Tibial nerve (tissue), 4 donors: ENCODE data around the gene DPP4. TPM values are rescaled to one million over a fixed set of nuclear protein-coding genes. Genes with fewer than 3 reads are reported as not detected.

Experiments
- DNase-seq, 2 donors: peaks; one replicate each; pipeline ENCODE4 v3.0.0-alpha.2; 2019; ENCODE audit warnings: low spot score in 2 of 2
- H3K27ac ChIP-seq, 4 donors: fragments of 200-600 bp; sonication (generic) in 3 of 4; one replicate each; pipeline ENCODE4 v1.5.1; 2017 to 2019; ENCODE audit warnings: mild to moderate bottlenecking in 1 of 4
- H3K27me3 ChIP-seq, 2 donors: fragments of 200-600 bp; sonication (generic) in 1 of 2; one replicate each; pipeline versions ENCODE4 v1.5.1 to v1.6.0; 2017 to 2019
- H3K36me3 ChIP-seq, 3 donors: fragments of 200-600 bp; sonication (generic); one replicate each; pipeline ENCODE4 v1.5.1; 2018 to 2019
- H3K4me1 ChIP-seq, 4 donors: fragments of 200-600 bp; sonication (generic) in 3 of 4; one replicate each; pipeline ENCODE4 v1.5.1; 2017 to 2019
- H3K4me3 ChIP-seq, 4 donors: fragments of 200-600 bp; sonication (generic) in 3 of 4; one replicate each; pipeline ENCODE4 v1.5.1; 2017 to 2019; ENCODE audit warnings: mild to moderate bottlenecking in 1 of 4, moderate library complexity in 1 of 4
- H3K9me3 ChIP-seq, 4 donors: fragments of 200-600 bp; sonication (generic) in 3 of 4; one replicate each; pipeline ENCODE4 v1.5.1; 2017 to 2019
- EP300 ChIP-seq, 2 donors: sonication (generic); formaldehyde crosslinking; IDR thresholded peaks; one replicate each; pipeline ENCODE4 v1.6.1; 2017; ENCODE audit warnings: antibody characterized with exemption in 2 of 2, mild to moderate bottlenecking in 1 of 2
- POLR2A ChIP-seq, 2 donors: fragments of 450-650 bp; IDR thresholded peaks; one replicate each; pipeline ENCODE4 v1.6.1; 2017; ENCODE audit warnings: antibody characterized with exemption in 2 of 2, mild to moderate bottlenecking in 2 of 2, moderate library complexity in 2 of 2
- WGBS, 2 donors: methylation state at CpG; one replicate each; pipeline ENCODE4 v1.1.5; 2018; 5-methylcytosine and 5-hydroxymethylcytosine counted together
- total RNA-seq, 4 donors: library from RNA; depleted of rRNA; stranded (reverse); fragments of >200 nt; gene quantifications; one replicate each; pipeline ENCODE4 v1.1.0, GENCODE V29; 2016
- TF ChIP-seq, protein P1 (sequence below), 5 experiments: fragments of 200-600 bp in 3 of 5; fragments of 450-650 bp in 2 of 5; sonication (generic) in 3 of 5; IDR thresholded peaks; one replicate each; pipeline ENCODE4 v1.5.1; 2016 to 2019; ENCODE audit warnings: antibody characterized with exemption in 5 of 5, mild to moderate bottlenecking in 3 of 5, moderate library complexity in 2 of 5

The DPP4 gene
- total RNA-seq, 4 donors from 2014 or later, result 5.2 to 22.8 (median 17.3) TPM

DNA sequence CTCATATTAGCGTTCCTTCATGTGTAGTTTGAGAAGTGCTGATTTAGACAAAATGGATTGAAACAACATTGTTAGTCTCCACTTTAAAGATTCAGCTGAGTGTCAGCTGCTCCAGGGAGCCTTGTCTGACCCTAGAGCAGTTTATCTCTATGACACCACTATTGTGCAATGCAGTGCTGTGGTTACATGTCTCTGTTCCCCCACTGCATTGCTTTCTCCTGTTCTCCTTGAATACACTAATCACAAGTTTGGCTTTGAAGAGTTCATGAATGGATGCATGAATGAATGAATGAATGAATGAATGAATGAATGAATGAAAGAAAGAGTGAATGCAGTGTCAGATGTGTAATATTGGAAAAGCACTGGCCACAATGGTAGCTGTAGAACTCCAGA lies 39.8 kb upstream of the DPP4 start:
- no peaks in the 10 kb centered on the region for H3K27me3 ChIP-seq
- peak in 1 of 2 donors; percentile 61 for DNase-seq
- peaks cover 0 to 18% (median 3%) of the 10 kb centered on the region in 4 donors for H3K4me1 ChIP-seq
- peaks cover 0 to 10% (median 0%) of the 10 kb centered on the region in 4 donors for H3K9me3 ChIP-seq
- no peak overlapping the region for H3K27ac ChIP-seq
- TF ChIP-seq, protein P1, sequence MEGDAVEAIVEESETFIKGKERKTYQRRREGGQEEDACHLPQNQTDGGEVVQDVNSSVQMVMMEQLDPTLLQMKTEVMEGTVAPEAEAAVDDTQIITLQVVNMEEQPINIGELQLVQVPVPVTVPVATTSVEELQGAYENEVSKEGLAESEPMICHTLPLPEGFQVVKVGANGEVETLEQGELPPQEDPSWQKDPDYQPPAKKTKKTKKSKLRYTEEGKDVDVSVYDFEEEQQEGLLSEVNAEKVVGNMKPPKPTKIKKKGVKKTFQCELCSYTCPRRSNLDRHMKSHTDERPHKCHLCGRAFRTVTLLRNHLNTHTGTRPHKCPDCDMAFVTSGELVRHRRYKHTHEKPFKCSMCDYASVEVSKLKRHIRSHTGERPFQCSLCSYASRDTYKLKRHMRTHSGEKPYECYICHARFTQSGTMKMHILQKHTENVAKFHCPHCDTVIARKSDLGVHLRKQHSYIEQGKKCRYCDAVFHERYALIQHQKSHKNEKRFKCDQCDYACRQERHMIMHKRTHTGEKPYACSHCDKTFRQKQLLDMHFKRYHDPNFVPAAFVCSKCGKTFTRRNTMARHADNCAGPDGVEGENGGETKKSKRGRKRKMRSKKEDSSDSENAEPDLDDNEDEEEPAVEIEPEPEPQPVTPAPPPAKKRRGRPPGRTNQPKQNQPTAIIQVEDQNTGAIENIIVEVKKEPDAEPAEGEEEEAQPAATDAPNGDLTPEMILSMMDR (IDR thresholded peaks at IDR 0.05), result no peak
- TF ChIP-seq POLR2A (IDR thresholded peaks at IDR 0.05), result no peak
- TF ChIP-seq EP300 (IDR thresholded peaks at IDR 0.05), result peak in 1 of 2 donors; percentile 61
- H3K4me3 ChIP-seq, result no peak overlapping the region
- WGBS, 2 donors, result 63 to 76% methylated on average over 1 of the region's 1 CpG
- no peaks in the 10 kb centered on the region for H3K36me3 ChIP-seq

DNA sequence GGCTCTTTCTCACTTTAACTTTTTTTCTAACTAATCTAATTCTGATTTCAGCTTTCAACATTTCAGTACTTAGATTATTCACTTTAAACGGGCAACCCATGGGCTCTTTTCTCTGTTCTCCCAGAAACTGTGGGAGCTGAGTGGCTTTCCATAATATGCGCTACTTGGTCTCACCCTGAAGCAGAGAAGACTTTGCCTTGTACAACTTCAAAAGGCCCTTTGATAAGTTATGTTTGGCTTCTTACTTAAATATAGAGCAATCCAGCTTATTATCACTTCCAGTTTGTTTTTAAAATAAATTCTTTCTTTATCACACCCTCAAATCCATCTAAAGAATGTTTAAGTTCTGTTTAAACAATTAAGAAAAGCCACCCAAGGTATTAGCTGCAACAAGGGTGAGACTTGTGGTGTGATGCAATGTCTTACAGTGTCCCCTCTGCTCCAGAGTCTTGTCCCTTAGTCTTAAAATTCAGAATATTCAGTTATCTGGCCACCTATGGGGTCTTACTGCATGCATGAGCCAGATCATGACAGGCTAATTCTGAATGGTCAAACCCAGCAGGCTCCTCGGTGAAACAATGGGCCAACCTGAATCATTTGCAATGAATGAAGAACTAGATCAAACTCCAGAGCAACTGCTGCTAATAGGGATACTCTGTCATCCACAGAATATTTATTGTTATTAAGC lies 39.2 kb upstream of the DPP4 start:
- TF ChIP-seq EP300 (IDR thresholded peaks at IDR 0.05), result no peak
- TF ChIP-seq, protein P1 (IDR thresholded peaks at IDR 0.05), result no peak
- TF ChIP-seq POLR2A (IDR thresholded peaks at IDR 0.05), result no peak
- 80 to 83% methylated on average over 3 of the region's 3 CpGs for WGBS, 2 donors
- H3K27ac ChIP-seq, result no peak overlapping the region

DNA sequence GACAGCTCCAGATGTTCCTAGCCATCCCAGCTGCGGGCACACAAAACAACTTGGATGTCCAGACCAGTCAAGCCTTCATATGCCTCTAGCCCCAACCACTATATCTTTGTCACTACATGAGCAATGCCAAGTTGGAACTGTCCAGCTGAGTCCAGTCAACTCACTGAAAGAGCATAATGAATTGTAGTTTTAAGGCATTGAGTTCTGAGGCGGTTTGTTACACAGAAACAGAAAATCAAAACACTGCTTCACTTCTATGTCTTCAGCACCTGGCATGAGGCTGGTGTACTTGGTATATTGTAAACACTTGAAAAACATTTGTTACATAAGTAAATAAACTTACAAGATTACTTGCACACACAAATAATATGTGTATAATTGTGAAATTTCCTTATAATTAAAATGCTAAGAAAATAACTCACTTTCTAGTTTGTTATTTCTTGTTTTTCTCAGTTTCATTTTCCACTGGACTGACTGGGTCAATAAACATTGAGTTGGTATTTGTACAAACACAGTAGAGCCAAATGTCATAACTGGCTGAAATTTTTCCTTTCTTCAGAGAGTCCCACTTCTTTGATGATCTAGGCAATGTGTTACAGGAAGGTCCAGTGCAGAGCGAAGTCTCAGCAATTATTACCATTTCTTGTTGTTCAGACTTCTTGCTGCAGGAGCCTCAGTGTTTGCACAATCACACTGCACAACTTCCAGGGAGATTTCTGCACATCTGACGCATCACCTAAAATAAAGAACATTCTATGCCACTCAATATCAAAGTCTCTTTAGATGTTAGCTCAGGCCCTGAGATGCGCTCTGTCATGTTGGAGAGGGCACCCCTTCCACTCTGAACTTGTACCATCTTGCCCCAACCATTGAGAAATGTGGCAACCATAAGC lies 38.2 kb upstream of the DPP4 start:
- TF ChIP-seq EP300 (IDR thresholded peaks at IDR 0.05) (no peak), POLR2A (IDR thresholded peaks at IDR 0.05) (no peak)
- TF ChIP-seq, protein P1 (IDR thresholded peaks at IDR 0.05), result no peak
- H3K9me3 ChIP-seq, result peaks cover 0 to 10% (median 0%) of the 10 kb centered on the region in 4 donors
- H3K36me3 ChIP-seq, result no peaks in the 10 kb centered on the region
- WGBS, 2 donors, result 87 to 91% methylated on average over 5 of the region's 5 CpGs
- no peak overlapping the region for H3K4me3 ChIP-seq
- no peak overlapping the region for H3K27ac ChIP-seq
- H3K4me1 ChIP-seq, result peaks cover 0 to 12% (median 3%) of the 10 kb centered on the region in 4 donors
- no peaks in the 10 kb centered on the region for H3K27me3 ChIP-seq
- no peak for DNase-seq

More for the DNA sequence above, 39.2 kb upstream of the DPP4 start:
- DNase-seq, result no peak
- Histone ChIP-seq H3K36me3 (no peaks in the 10 kb centered on the region), H3K27me3 (no peaks in the 10 kb centered on the region), H3K4me3 (no peak overlapping the region), H3K9me3 (peaks cover 0 to 10% (median 0%) of the 10 kb centered on the region in 4 donors), H3K4me1 (peaks cover 0 to 13% (median 3%) of the 10 kb centered on the region in 4 donors)

GRCh38 chr2:162107361-162107901 lies 33.4 kb upstream of the DPP4 start:
- Histone ChIP-seq H3K36me3 (no peaks in the 10 kb centered on the region), H3K27ac (no peak overlapping the region), H3K27me3 (no peaks in the 10 kb centered on the region), H3K4me1 (peaks cover 0 to 11% (median 0%) of the 10 kb centered on the region in 4 donors), H3K9me3 (no peaks in the 10 kb centered on the region), H3K4me3 (no peak overlapping the region)
- 82 to 85% methylated on average over 4 of the region's 4 CpGs for WGBS, 2 donors
- DNase-seq, result no peak
- no peak for TF ChIP-seq POLR2A (IDR thresholded peaks at IDR 0.05)
- no peak for TF ChIP-seq EP300 (IDR thresholded peaks at IDR 0.05)
- TF ChIP-seq, protein P1 (IDR thresholded peaks at IDR 0.05), result no peak
